Measurements from ENCODE around the gene SLC5A6. TPM values are rescaled to one million over a fixed set of nuclear protein-coding genes. Genes with fewer than 3 reads are reported as not detected.

SLC5A6 gene
- polyA plus RNA-seq, 1 of the 3 experiments (the other 2 are of a cell fraction): 75.7 TPM

- POLR2A ChIA-PET: no interaction called here
- Histone ChIP-seq H3K79me2 (ENCODE audit: insufficient read depth) (no peaks in the 10 kb centered on the region), H3K9me3 (no peaks in the 10 kb centered on the region), H3K9ac (no peak overlapping the region), H3K4me3 (ENCODE audit: low read depth in 2 of 2, low read length in 1 of 2) (no peak overlapping the region), H2AFZ (ENCODE audit: low read depth) (no peak overlapping the region), H3K9me2 (no peaks in the 10 kb centered on the region), H3F3A (replicated peaks; ENCODE audit: insufficient read depth) (peaks cover 13% of the 10 kb centered on the region), H3K4me1 (ENCODE audit: control insufficient read depth in 1 of 2, insufficient read depth in 2 of 2, low read depth in 1 of 2, low read length in 1 of 2) (peaks cover 0 to 19% of the 10 kb centered on the region in 2 experiments; a peak in 3 of 4 replicates), H3K27me3 (ENCODE audit: insufficient read depth) (no peaks in the 10 kb centered on the region), H3K4me2 (no peak overlapping the region), H3K27ac (ENCODE audit: low read depth in 2 of 2, low read length in 1 of 2) (no peak overlapping the region), H3K36me3 (replicated peaks in 1 of 2; ENCODE audit: control insufficient read depth in 1 of 2, insufficient read depth in 2 of 2, low read length in 1 of 2) (no peaks in the 10 kb centered on the region), H4K20me1 (ENCODE audit: insufficient read depth) (no peaks in the 10 kb centered on the region)
- CTCF ChIA-PET: interaction anchor here (0.9 to 7.0 kb wide), 7 partner anchors 16 to 94 kb away, joined by 3 to 57 read pairs (median 4); partner anchors contain the start of gene TCF23
- WGBS (ENCODE audit: low lambda C conversion rate): 65% methylated on average over 6 of the region's 6 CpGs
- no peak for TF ChIP-seq PBX3 (IDR thresholded peaks at IDR 0.05)
- no peak for TF ChIP-seq TAF1 (IDR thresholded peaks at IDR 0.05; ENCODE audit: borderline replicate concordance, low read depth, low read length)
- TF ChIP-seq FOXM1 (IDR thresholded peaks at IDR 0.05; ENCODE audit: low read depth): no peak
- no peak for TF ChIP-seq NFIC (IDR thresholded peaks at IDR 0.05; ENCODE audit: borderline replicate concordance)
- no peak for TF ChIP-seq IRF3 (IDR thresholded peaks at IDR 0.05; ENCODE audit: low read depth, low read length)
- TF ChIP-seq RFX5 (IDR thresholded peaks at IDR 0.05; ENCODE audit: low read length): no peak
- TF ChIP-seq USF1 (IDR thresholded peaks at IDR 0.05; ENCODE audit: borderline replicate concordance, low read depth): no peak
- no peak for TF ChIP-seq POLR2AphosphoS5 (IDR thresholded peaks at IDR 0.05; ENCODE audit: low read depth, low read length)
- TF ChIP-seq MEF2A (IDR thresholded peaks at IDR 0.05; ENCODE audit: borderline replicate concordance, low read depth): no peak
- no peak for DNase-seq
Observed at GRCh38 chr2:27186613-27187345, 25.3 kb downstream of the SLC5A6 start.

- POLR2A ChIA-PET: no interaction called here
- H3K36me3 ChIP-seq (replicated peaks in 1 of 2; ENCODE audit: control insufficient read depth in 1 of 2, insufficient read depth in 2 of 2, low read length in 1 of 2): no peaks in the 10 kb centered on the region
- H4K20me1 ChIP-seq (ENCODE audit: insufficient read depth): no peaks in the 10 kb centered on the region
- CTCF ChIA-PET: interaction anchor here (1.0 to 7.0 kb wide), 14 partner anchors 14 to 339 kb away, joined by 3 to 57 read pairs (median 4); partner anchors contain the start of gene ABHD1
- 38% methylated on average over 6 of the region's 6 CpGs for WGBS (ENCODE audit: low lambda C conversion rate)
- no peak for DNase-seq
- peaks cover 0 to 26% of the 10 kb centered on the region in 2 experiments; a peak in 3 of 4 replicates for H3K4me1 ChIP-seq (ENCODE audit: control insufficient read depth in 1 of 2, insufficient read depth in 2 of 2, low read depth in 1 of 2, low read length in 1 of 2)
- H3K9me2 ChIP-seq: no peaks in the 10 kb centered on the region
- H3K27ac ChIP-seq (ENCODE audit: low read depth in 2 of 2, low read length in 1 of 2): peak overlapping the region in 1 of 2 experiments; percentile 46; a peak in 2 of 4 replicates
- peaks cover 13% of the 10 kb centered on the region for H3F3A ChIP-seq (replicated peaks; ENCODE audit: insufficient read depth)
- H3K4me3 ChIP-seq (ENCODE audit: low read depth in 2 of 2, low read length in 1 of 2): no peak overlapping the region
- no peak overlapping the region for H3K4me2 ChIP-seq
- TF ChIP-seq MXI1 (IDR thresholded peaks at IDR 0.05; ENCODE audit: low read depth, low read length): no peak
- no peak for TF ChIP-seq MEF2A (IDR thresholded peaks at IDR 0.05; ENCODE audit: borderline replicate concordance, low read depth)
- no peak for TF ChIP-seq ZBTB33 (IDR thresholded peaks at IDR 0.05; ENCODE audit: borderline replicate concordance, low read depth)
- TF ChIP-seq RCOR1 (IDR thresholded peaks at IDR 0.05; ENCODE audit: low read length): no peak
- H3K9me3 ChIP-seq: no peaks in the 10 kb centered on the region
- H2AFZ ChIP-seq (ENCODE audit: low read depth): peak overlapping the region; percentile 67; the same call in 1 of the 2 replicates
- H3K79me2 ChIP-seq (ENCODE audit: insufficient read depth): no peaks in the 10 kb centered on the region
- no peaks in the 10 kb centered on the region for H3K27me3 ChIP-seq (ENCODE audit: insufficient read depth)
- H3K9ac ChIP-seq: 0 out of 2 replicates have a peak overlapping the region, but pooled peaks have one; percentile 4
Observed at GRCh38 chr2:27185331-27186026, 26.6 kb downstream of the SLC5A6 start.

Data from SK-N-SH (cell line).